HG03159 (cell line): ENCODE measurements around the gene PDE4B.

Source experiments
- ATAC-seq: cut with Tn5 transposase; IDR thresholded peaks from one replicate; pipeline ENCODE4 v1.9.1; 2021; ENCODE audit warnings: mild to moderate bottlenecking, moderate library complexity; ENCODE audit not compliant: unreplicated experiment

Gene PDE4B

DNA sequence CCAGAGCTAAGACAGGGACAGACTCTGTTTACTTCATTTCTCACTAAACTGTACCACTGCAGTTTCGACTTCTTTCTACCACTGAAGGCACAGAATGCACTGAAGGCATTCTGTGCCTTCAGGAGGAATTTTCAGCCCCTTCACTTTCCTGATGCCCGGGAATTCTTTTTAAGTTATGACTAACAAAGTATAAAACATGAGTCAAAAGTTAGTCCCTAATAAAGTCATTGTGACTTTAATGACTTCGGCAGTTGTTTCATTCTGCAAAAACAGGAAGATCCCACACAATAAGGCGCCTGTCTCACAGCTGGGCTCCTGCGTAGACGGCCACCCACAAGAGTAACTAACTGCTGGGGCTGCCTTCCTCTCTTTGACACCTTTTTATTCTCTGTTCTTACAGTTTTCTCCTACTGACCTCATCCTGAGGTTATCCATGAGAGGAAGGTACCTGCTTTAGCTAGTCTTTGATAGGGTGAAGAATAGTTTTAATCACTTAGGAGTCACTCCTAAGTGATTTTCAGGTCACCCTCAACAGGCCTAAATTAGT is 557.4 kb downstream of the PDE4B start:
- peak; percentile 50 for ATAC-seq

DNA sequence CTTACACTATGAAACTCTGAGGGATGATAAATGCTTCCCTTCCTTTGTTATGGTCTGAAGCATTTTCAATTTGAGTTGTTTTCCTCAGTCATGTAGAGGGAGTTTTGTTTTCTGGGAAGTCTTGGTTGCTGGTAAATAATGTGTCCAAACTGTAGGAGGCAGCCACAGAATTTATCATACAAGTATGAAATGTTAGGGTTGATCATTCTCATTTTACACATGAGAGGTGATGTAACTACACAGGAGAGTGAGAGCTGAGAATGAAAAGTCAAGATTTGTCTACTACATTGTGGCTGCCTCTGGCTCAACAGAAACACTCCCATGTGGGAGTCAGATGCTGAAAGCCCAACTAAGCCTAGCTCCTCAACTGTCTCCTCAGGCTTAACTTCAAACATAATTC is 558.8 kb downstream of the PDE4B start:
- peak; percentile 27 for ATAC-seq

DNA sequence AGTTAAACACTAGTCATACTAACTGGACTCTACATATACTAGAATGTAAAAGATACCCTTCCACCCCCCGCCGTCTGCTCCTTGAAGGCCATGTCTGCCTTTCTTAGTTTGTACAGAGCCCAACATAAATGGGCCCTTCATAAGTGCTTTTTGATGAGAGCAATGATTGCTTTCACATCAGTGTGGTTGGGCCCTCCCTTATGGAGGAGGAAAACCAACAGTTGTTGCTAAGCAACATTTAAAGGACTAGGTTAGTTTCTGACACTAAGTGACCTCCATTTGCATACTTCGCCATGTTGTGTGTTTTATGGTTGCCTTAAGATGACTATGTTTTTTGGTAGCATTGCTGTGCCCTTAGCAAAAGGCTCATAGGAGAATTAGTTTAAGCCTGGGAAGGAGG is 559.2 kb downstream of the PDE4B start:
- ATAC-seq = peak; percentile 65

DNA sequence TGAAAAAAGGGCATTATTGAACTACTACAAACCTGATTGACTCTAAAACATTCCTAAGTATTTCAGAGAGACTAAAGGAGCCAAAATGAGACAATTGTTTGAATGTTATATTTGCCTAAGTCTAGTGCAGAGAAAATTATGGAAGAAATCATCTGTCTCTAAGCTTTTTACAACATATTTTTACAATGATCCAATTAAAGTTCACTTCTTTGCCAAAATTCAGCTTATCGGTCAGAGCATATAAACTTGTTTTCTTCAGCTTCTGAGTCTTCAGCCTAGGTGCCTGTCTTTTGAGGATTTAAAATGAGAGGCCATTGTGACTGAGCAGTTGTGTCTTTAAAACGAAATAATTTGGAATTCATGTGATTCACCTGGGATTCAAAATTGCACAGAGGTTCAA is 560.1 kb downstream of the PDE4B start:
- no peak for ATAC-seq

DNA sequence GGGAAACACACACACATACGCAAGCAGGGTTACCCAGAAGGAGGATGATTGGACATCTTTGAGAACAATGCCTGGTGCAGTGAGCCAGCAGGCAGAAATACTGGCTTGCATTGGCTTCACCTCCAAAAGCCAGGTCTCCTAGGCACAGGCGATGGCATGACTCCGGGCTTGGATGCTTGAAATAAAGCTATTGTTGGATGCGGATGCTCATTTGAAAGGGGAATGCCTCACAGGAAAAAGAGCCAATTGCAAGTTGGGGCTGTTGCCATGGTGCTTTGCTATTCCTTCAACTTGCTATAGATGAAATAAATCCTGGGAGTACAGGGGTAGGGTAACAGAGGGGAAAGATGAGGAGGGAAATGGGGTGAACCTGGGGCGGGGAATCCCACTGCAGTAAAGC is 560.6 kb downstream of the PDE4B start:
- no peak for ATAC-seq

DNA sequence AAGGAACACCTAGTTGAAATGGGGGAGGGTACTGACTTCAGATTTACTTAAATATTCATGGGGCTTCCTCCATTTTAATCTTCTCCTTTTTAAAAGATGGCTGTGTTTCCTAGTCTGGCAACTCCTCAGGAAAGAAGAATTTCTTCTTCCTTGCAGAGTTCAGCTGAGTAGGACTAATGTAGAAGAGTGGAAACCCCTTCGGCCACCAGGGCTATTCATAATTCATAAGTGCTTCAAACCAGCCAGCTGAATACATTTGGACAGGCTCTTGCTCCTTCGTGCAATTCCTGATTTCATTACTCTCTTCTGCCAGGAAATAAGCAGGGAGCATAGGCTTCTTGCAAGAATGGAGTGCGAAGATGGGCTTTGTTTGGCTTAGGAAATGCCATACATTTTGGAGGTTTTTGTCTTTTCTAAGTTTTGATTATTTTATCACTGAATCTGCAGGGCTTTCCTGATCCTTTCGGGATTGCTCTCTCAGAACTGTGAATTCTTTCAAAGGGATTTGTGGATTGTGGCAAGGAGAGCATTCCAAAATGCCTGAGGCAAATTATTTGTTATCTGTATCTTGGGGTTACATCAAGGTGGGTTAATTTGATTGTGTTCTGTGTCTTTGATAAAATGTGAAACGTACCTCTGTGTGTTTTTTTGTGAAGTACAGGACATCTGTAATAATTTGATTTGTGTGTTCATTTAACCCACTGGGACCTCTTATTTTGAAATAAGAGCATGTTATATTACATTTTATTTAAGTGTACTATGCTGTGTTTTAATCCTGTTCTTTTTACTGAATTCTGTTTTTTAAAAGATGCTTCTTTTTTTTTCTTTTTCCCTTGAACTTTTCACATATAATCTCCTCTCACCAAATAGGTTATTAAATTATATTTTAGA is 561.9 kb downstream of the PDE4B start:
- no peak for ATAC-seq

DNA sequence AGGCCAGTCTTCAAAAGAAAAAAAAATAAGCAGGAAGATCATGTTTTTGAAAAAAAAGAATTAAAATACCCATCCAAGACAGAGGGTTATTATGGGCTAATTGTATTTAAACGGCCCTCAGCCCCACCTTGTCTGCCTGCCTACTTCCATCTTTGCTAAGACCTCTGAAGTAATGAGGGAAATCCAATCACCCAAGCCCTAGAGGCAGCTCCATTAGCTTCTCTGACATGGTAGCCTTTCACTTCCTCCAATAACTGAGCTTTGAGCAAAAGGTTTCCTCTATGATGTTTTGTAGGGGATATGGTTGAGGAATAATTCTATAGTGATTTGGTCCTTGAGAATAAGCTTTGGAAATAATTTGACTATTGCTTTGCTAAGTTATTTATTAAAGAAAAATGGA is 563.1 kb downstream of the PDE4B start:
- no peak for ATAC-seq

DNA sequence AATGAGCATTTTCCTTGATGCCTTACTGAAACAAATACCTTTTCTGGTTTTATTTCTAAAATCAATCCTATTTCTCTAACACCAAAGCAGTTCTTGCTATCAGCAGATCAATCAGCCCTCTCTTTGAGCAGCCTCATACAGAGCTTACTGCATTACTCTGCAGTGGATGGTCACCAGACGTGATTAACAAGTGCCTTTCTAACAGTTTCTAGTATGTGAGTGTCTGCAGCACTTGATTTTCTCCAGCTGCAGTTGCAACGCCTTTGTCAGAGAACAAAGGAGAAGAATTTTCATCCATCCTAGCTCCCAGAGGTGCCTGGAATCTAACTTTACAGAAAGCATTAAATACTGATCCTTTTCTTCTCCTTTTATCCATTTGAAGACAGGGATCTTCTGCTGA is 563.9 kb downstream of the PDE4B start:
- ATAC-seq = no peak

DNA sequence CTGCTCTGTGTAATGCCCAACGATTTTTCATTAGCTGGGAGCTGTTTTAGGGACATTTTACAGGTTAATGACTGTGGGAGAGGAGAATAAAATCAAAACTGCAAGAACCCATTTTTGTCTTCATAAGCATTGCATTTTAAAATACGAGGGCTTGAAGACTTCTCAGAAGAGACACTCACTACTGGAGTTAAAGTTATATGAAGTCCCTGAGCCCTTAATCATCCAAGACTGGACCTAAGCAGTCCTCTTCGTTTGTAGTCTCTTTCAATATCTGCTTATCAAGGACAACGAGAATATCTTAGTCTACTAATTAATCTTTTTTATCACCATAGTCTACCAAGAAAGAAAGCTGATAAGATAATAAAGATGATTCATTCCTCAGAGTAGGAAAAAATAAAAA is 564.3 kb downstream of the PDE4B start:
- ATAC-seq = no peak

DNA sequence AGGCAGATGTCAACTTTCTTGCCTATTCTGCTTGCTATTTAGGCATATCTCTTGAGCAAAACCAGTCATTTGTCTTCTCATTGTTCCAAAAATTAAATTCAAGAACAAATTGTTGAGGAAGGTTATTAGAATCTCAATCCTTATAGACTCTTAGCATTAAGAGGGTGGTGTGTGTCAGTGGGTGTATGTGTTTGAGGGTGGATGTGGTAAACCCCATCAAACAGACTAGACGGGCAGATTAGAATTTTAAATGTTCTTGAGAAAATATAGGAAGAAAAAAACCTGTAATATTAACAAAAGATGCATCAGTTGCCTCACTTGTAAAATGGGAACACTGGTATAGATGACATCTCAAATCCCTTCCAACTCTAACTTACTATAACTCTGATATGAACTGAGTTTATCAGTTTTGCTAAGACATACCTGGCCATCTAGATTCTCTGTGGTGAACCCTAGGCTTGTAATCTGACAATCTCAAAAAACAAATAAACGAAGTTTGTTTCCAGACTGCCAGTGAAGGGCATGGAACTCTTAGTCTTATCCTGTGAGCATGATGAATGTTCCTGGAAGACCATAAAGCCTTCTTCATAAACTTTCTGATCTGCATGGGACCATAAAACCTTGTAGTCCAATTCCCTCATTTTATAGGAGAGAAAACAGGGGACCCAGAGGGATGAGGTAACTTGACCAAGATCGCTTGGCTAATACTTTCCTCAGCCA is 564.9 kb downstream of the PDE4B start:
- ATAC-seq = no peak

DNA sequence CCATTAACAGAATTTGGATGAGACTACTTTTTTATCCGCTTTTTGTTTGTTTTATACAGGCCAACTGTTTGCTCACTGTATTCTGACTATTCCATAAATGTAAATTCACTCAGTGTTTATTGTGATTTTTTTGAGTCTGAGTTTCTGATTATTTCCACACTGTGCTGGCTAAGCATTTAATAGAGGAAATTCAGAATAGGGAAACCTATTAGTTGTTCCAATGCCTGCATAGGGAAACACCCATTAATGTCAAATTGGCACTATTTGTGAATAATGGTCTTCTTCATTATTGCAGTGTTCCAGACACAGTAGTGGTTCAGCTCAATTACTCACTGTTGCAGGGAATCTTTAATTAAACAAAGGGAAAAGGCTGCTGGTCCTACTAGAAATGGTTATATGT is 566.6 kb downstream of the PDE4B start:
- ATAC-seq = no peak

DNA sequence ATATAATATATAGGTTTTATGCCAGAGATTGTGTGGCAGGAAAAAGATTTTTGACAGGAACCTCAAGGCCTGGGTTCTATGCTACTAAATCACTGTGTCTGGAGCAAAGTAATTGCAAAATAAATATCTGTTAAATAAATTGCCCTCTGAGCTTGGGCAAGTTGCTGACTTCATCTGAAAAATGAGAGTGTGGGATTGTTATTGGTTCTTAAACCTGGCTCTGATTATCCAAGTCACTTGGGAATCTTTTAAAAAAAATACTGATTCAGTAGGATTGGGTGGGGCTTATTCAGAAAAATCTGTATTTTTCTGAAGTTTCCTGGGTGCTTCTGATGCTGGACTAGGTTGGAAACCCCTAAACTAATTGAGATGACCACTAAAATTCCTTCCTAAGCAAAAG is 567.1 kb downstream of the PDE4B start:
- ATAC-seq = no peak

DNA sequence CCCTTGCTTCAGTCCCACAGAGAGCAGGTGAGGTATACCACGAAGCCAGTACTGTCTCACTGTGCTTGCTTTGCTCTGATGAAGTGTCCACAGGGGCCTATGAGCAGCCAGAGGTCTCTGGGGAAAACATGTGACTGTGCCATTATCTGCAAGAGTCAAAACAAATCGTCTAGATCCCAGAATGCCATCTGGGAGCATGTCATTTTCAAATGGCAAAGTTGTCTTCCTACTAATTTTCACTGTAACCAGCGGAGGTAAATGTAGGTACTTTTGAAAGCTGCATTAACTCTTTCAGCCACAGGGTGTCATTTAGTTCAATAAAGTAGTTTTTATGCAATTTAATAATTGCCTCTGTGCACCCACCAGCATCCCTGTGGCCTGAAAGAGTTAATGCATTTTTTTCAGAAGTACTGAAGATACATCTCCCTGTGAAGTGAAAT is 567.6 kb downstream of the PDE4B start:
- no peak for ATAC-seq

DNA sequence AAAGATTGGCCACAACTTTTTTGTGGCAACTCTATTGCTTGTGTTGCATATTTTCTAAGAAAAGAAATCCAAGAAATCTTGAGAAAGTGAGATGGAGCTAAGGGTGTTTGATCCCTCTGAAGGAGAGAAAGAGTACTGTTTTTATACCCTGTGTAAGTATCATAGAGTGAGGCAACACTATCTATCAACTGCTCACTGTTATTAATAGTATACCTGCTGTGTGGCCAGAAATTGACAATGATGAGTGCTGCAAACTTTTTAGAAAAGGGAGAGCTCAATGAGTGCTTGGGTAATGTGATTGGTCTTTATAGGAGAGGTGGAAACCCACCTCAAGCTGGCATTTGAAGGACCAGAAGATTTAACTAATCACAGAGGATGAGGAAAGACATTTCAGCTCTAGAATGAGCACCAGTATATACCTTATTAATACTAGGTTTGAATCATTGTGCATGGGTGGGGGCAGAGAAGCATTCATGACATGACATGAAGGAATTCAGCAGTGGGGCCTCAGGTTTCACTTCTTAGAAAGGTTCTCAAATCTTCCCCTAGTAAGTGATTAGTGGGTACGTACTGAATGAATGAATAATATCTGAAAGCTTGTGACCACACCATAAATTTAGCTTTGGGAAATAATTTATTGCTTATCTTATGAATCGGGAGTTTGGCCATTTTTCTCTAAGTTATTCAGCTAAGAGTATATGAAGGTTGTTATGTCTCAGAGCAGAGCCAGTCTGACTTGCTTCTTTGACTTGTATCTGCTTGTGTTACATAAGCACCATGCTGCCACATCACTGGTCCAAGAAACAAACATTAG is 572.1 kb downstream of the PDE4B start:
- peak; percentile 67 for ATAC-seq

DNA sequence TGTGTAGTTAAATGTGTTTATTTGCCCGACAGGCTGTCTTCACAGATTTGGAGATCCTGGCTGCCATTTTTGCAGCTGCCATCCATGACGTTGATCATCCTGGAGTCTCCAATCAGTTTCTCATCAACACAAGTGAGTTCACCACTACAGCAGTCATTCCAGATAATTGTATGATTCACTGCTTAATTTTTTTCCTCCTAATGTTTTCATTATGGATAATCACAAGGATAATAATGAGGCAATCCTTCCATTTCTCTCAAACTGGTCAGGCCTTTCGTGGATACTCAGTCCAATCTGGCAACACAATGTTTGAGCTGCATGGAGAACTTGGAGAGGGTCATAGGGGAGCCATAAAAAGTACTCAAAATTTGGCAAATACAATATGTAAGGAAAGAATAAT is 572.9 kb downstream of the PDE4B start:
- no peak for ATAC-seq

DNA sequence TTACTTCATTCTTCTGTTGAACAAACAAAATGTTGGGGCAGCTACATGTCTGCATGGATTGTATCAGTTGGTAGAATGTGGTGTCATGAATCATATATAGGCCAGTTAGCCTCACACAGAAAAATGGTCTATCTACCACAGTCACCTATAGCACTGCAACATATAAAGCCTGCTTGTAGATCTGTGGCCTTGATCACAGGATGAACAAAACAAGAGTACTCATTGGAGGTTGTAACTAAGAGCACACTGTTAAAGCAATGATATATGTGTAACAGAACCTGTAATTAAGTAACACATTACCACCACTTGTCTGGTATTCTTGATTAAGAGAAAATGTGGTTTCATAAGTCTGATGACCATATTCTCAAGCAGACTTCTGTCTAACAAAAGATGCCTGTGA is 573.9 kb downstream of the PDE4B start:
- ATAC-seq = no peak

DNA sequence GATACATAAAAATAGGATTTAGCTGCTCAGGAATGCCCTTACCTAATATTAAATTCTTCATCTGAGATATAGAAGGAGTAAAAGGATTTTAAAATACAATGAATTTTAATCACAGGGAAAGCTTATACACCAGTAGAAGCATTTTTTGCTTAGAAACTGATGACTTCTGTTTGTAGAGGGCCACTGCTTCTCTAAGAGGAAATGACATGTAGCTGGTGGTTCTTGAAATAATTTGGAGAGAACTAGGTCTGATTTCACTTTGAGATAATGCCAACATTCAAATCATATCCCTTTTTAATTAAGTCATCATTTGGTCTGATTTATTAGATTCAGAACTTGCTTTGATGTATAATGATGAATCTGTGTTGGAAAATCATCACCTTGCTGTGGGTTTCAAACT is 574.7 kb downstream of the PDE4B start:
- ATAC-seq = no peak

DNA sequence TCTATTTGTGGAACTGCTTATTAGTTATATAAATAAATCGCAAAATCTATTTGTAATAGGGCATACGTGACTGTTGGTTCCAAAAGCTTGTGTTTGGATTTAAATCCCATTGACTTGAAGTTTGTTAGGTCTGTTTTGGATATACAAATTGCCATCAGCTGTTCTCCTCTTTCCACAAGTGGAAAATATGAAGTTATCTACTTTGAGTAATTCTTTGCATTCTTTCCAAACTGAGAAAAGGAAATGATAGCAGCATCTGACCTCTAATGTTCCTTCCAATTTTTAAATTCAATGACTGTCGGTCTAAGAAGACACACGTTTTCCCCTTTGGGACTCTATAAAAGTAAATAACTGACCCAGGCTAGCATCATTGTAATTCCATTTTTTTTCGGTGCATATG is 575.6 kb downstream of the PDE4B start:
- no peak for ATAC-seq

DNA sequence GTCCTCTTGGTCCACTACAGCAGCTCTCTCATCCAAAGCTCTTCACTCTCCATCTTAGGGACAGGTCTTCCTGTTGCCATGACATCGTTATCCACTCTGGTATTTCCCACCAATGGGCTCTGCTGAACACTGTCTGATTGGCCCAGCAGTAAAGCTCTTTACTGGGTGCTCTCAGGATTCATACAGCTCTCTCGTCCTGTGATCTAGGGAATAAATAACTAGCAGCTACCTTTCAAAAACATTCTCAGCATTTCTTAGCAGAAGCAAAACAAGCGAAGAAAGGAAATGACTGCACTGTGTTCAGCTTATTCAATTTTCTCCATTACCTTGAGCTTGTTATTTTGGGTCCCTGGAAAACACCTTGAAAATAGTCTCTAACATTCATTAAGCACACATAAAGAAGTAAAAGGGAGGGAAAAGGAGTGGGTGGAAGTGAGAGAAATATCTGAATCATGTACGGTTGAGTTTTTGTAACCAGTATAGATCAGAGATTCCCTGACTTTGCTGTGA is 577.8 kb downstream of the PDE4B start:
- peak; percentile 19 for ATAC-seq

DNA sequence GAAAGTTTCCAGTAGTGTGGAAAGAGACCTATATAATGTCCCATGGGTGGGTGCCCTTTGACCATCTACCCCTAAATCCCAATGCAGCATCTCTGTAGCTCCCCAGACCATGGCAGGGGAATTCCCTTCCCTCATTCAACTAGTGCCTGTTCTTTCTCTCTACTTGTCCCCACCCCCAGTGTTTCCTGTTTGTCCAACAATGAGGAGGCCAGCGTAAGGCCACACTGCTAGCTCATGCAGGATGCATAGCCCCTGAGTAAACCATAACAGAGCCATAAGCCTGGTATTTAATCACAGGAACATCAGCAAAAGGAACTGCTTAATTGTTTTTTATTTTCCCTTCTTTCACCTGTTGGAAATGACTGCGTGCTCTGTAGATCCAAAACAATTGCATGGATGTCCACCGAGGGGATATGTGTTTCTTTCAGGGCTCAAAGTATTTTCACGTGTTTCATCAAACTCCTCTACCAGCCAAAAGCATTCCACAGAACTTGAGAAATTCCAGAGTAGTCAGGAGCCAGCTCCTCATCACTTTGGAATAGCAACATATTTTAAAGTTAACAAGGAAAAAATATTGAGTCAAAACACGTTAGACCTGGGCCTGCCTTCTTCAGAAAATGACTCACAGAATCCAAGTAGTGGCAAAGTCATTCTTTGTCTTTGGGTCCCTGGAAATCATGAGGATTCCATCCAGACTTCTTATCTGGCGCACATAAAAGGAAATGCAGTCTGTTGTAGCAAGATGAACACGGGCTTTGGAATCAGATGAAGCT is 578.7 kb downstream of the PDE4B start:
- no peak for ATAC-seq
